ELF-1 (cell line): Measurements from ENCODE around the gene EFCC1.
A peak's percentile ranks its signal among the peaks of the same experiment; 100 is the strongest.

Experiments used
- DNase-seq: peaks from one replicate; pipeline ENCODE4 v3.0.0-alpha.2; 2016; ENCODE audit warnings: low read depth, low spot score

The EFCC1 gene

GRCh38 chr3:128994581-128995546 is 6.2 kb upstream of the EFCC1 start:
- no peak for DNase-seq

DNA sequence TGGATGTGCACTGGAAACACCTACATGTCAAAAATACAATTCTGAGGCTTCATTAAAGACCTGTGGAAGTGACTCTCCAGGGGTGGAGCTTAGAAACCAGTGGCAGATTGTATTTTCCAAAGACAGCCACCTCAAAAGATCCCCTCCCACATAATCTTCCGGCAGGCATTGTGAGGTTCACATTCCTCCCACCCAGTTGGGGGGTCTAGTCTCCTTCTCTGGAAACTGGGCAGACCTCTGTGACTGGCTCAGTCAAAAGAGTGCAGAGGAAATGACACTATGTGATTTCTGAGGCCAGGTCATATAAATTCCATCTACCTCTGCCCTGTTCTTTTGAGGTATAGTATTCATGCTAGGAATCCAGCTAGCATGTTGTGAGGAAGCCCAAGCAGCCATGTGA is 5.4 kb upstream of the EFCC1 start:
- DNase-seq, result no peak

DNA sequence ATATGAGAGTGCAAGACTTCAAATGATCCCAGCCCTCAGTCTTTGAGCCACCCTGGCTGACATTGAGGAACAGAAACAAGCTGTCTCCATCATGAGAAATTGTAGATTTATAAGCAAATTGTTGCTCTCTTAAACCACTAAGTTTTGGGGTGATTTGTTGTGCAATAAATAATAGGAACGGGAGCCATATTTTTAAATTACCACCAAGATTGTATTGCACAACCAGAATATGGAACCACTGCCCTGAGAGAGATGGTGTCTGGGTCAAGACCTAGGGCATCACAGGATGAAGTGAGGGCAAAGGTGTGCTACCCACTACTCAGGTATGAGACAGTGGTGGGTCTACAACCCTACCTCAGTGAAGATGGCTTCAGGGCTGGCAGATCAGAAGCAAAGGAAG is 4.9 kb upstream of the EFCC1 start:
- no peak for DNase-seq

DNA sequence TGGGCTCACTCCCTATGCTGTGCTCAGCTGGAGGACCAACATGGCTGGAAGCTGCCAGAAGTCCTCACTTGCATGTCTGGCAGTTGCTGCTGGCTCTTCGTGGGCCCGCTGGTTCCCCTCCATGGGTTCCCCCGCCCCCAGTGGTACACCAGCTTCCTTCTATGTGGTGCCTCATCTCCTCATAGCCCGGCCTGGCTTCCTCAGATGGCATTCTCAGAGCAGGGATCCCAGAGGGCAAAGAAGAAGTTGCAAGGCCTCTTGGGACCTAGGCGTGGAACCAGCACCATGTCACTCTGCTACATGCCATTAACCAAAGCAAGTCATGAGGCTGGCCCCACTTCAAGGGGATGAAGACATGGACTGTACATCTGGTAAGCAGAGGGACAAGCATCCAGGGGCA is 4.4 kb upstream of the EFCC1 start:
- no peak for DNase-seq

DNA sequence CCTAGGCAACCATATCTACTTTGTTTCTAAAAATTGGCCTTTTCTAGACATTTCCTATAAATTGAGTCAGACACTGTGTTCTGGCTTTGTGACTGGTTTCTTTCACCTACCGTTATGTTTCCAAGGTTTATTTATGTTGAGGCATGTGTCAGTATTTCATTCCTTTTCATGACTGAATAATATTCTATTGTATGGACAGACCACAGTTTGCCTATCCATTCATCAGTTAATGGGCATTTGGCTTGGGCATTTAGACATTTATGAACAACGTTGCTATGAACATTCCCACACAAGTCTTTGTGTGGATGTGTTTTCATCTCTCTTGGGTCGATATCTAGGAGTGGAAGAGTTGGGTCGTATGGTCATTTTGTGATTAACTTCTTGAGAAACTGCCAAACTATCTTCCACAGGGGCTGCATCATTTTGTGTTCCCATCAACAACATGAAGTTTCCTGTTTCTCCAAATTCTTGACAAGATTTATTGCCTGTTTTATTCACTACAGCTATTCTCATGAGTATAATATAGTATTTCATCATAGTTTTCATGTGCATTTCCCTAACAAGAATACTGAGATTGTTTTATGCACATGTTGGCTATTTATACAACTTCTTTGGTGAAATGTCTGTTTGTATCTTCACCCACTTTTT is 3.5 kb upstream of the EFCC1 start:
- DNase-seq, result no peak

DNA sequence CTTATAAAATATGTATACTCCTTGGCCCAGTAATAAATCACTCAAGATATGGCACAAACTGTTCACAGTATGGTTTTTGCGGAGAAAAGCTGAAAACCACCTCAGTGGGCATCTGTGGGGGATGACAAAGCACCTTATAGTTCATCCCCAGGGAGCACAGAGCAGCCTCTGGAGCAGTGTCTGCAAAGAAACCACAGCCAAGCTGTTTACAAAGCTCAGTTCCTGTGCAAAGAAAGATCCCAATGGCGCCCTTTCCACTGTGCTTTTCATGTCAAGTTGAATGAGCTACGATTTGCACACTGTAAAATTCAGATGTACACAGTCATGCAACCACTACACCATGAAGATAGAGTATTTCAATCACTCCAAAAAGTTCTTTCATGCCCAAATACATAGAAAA is 2.5 kb upstream of the EFCC1 start:
- DNase-seq, result no peak

DNA sequence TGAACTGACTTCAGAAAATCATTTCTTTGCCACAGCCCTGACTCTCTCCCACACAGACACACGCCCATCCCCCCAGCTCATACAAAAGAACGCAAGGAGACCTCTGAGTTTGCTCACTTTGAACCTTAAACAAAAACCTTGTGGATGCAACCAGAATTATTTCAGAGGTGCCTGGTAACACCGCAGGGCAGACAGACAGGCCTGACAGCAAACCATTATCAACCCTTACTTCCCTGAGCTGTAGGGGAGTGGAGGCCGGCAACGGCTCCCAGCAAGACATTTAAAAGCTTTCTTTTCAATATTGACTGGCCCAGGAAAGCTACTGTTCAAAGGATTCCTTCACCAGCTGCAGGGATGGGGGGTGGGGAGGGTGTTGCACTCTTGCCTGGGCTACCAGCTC is 2.0 kb upstream of the EFCC1 start:
- peak; percentile 69 for DNase-seq

GRCh38 chr3:129000742-129001100 is 383 bp upstream of the EFCC1 start:
- DNase-seq, result no peak

- peak; percentile 54 for DNase-seq
These were observed 885 bp downstream of the EFCC1 start for GRCh38 chr3:129001806-129002572.

DNA sequence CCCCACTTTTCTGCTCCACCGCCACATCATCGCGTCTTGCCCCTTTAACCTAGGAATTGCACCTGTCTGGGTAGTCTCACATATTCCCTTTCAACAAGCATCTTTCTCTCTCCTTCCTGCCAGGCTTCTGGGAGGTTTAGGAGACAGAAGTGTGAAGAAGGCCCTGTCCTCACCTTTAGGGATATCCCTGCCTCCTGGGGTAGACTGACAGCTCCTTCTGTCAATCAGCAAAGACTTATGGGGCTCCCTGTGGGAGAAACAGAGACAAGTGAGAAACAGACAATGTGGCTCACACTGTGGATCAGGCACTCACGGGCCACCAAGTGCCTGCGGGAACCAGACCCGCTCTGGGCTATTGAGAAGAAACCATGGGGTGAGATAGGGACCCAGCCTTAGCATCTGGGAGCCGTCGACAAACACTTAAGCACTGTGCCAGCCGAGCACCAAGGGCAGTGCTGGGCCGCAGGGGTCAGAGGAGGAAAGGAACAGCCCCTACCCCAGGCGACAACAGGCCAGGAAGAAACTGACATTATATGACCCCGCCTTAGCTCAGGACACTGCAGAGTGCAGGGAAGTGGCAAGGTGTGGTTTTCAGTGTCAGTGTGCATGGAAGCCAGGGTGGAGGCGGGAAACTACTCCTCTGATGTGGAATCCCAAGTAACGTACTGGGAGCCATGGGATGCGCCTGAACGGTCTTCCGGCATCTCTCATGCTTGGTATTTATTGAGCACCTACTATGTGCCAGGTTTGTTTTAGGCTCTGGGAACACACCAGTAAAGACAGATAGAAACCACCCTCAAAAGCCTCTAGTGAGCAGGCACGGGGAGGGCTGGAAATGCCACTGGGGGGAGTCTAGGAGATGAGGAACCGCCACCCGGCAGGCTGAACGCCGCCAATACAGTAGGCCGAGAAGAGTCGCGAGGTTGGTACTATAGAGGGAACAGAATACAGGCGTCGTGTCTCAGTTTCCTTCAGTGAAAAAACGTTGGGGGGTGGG is 1.8 kb downstream of the EFCC1 start:
- DNase-seq, result no peak

DNA sequence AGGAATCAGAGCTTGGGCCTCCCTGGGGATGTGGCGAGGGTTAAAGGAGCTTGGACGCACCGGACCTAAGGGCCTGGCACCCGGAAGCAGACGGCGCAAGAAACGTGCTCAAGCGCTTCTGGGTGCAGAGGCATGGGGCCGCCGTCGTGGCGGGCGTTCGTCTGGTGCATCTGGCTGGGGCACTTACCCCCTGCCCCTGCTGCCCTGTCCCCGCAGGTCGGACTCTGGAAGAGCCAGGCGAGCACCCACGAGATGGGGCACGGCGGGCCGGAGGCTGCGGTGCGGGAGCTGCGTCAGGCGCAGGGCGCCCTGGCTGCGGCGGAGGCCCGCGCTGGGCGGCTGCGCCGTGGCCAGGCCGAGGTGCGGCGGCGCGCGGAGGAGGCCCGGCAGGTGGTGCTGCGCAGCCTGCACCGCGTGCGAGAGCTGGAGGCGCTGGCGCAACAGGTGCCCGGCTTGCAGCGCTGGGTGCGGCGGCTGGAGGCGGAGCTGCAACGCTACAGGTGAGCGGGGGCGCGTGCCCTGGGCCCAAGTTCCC is 2.5 kb downstream of the EFCC1 start:
- DNase-seq, result peak; percentile 40

GRCh38 chr3:129004639-129005295 is 3.7 kb downstream of the EFCC1 start:
- DNase-seq, result no peak

DNA sequence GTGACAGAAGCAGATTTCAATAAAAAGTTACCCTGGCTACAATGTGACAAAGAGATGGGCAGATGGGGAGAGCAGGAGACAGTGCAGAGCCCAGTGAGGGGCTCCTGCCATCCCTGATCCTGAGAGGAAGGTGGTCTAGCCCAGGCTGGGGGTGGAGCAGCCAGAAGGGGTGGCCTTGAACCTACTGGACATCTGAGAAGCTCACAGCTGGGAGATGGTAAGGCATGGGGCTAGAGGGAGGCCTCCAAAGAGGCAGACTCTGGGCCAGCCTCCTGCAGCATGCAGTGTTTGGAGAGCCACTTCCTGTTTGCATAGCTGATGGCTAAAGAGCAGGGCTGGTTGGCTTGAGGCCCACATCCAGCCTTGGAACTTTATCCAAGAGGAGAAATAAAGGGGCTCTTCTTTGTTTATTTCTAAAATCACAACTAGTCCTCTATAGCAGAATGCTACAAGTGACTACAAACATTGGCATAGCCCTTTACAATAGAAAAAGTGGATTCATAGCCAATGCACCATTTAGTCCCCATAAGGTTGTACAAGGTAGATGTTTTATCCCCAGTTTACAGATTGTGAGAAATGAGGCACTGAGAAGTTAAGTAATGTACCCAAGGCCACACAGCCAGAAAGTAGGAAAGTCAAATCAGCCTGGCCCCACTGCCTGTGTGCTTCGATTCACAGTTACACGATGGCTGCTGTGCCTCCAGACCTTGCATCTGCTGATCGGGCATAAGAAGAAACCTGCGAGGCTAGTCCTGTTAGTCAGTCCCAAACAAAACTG is 4.6 kb downstream of the EFCC1 start:
- DNase-seq, result no peak

DNA sequence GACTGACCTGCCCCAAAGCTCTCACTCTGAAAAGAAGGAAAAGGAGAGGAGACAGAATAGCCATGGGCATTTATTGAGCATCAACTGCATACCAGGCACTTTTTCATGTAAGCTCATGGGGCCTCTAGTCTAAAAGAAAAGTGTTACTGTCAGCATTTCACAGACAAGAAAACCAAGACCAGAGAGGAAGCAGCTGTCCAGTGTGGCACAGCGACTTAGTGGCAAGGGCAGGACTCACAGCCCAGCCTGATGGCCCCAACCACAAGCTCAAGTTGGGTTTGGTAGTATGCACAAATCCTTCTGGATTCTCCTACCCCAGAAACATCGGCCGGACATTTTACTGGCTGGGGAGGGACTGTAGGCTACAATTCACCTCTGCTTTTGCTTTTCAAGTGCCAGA is 5.8 kb downstream of the EFCC1 start:
- no peak for DNase-seq

- DNase-seq, result no peak
These were observed 6.7 kb downstream of the EFCC1 start for GRCh38 chr3:129007792-129008191.

GRCh38 chr3:129009266-129009665 is 8.2 kb downstream of the EFCC1 start:
- DNase-seq, result no peak

DNA sequence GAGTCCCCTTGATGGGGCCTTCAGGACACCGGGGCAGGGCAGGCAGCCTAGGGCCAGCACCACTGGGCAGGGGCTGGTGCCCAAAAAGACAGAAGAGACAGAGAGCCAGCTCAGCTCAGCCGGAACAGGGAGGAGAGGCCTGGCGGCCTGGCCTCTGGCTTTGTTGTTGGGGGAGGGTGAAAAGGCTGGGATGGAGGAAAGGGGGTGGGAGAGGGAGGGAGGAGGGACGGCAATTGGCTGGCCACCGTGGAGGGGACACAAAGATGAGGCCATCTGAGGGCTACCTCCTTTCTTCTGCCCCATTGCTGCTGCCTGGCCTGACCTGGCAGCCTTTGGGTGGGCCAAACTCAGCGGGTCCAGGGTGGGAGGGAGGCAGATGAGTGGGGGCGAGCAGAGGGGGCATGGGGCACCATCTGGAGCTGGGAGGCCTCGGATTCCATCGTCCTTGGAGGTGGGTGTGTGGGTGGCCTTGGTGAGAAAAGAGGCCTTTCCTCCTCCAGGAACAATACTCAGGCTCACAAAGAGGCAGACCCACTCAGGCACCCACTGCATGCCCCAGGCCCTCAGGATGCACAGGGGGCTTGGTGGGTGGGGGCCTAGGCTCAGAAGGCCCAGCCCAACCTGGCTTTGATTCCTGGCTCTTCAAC is 9.3 kb downstream of the EFCC1 start:
- no peak for DNase-seq

DNA sequence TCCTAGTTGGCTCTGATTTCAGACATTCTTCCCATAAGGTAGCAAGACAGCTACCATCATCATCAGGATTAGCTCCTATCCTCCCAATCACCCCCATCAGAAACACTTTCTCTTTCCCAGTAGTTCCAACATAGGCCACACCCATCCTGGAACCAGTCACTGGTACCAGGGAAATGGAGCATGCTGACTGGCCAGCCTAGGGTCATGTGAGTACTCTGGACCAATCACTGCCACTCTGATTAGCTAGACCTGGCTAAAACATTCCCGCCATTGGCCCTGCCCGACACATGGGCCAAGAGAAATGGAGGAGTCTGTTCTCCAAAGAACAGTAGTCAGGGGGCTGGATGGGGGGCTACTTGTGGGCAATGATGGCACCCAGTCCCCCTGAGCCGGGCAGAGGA is 12.4 kb downstream of the EFCC1 start:
- no peak for DNase-seq

DNA sequence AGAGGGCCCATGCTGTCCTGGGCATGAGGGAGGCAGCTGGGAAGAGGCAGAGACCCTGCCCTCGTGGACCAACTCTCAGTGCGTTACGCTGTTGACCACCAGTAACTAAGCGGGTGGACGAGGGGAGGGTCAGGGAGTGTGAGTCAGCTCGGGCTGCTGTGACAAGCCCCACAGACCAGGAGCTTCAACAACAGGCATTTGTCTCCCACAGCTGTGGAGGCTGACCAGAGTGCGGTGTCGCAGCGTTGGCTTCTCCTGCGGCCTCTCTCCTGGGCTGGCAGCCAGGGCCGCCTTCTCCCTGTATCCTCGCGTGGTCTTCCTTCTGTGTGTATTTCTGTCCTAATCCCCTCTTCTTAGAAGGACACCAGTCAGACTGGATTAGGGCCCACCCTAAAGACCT is 13.0 kb downstream of the EFCC1 start:
- DNase-seq, result no peak
